ENCODE results near the gene PPP1R13B. TPM values are rescaled to one million over a fixed set of nuclear protein-coding genes. Genes with fewer than 3 reads are reported as not detected.
A peak's percentile ranks its signal among the peaks of the same experiment; 100 is the strongest.

PPP1R13B gene
- total RNA-seq, 2 donors from 2014 or later = 11.7 to 12.1 TPM

DNA sequence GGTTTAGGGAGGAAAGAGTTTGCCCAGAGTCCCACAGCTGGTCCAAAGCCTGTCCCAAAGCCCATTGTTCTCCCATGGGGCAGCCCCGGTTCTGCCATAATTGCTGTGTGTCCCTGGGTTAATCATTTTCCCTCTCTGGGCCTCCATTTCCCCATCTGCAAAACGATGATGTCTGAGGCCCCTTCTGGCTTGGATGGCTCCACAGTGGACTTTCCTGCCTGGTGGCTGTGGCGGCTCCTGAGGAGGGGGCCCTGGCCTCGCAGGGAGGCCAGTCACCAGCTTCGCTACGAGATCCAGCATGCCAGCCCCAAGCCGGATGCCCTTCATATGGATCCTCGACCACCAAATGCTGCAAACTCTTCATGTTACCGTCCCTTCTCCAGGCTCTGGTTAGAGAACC is 37.5 kb upstream of the PPP1R13B start:
- ATAC-seq (no peak), DNase-seq (ENCODE audit: low spot score in 2 of 2) (no peak)
- H3K27ac Mint-ChIP-seq = no peak overlapping the region
- no peaks in the 10 kb centered on the region for H3K36me3 Mint-ChIP-seq
- no peaks in the 10 kb centered on the region for H3K9me3 Mint-ChIP-seq

GRCh38 chr14:103883263-103883523 is 35.8 kb upstream of the PPP1R13B start:
- no peak for ATAC-seq
- no peak overlapping the region for H3K27ac Mint-ChIP-seq

DNA sequence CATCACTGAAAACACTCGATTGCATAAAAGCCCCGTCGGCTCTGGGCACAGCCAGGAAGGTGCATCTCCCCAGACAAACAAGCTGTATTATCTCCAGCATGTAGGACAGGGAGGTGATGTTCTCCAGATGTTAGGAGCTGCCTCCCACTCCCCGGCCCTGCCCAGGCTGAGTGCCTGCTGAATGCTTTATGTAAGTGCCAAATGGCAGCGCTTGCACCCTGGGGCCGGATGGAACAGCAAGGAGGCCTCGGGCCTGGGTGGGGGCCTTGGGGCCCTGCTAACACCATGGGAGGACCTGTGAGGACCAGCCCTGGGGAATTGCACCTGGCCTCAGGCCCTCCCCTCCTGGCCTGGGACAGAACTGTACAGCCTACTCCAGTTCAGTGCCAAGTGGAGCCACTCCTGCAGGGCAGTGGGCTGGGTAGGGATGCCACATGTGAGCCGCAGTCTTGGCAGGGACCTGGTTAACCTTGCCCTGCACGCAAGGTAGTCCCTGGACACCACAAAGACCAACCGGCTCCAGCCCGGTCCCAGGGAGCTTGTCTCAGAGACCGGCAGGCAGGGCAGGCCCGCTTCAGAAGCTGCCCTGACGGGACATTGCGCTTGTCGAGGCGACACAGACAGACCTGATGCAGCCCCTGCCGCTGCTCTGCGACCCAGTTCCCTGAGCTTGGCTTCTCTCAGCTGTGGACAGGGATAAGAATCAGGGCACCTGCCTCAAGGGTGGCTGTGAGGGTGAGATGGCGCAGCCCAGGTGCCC is 35.3 kb upstream of the PPP1R13B start:
- Mint-ChIP-seq H3K36me3 (no peaks in the 10 kb centered on the region), H3K27ac (no peak overlapping the region), H3K9me3 (no peaks in the 10 kb centered on the region)
- no peak for ATAC-seq
- no peak for DNase-seq (ENCODE audit: low spot score in 2 of 2)

More at GRCh38 chr14:103883263-103883523, 35.8 kb upstream of the PPP1R13B start:
- no peaks in the 10 kb centered on the region for H3K9me3 Mint-ChIP-seq
- DNase-seq (ENCODE audit: low spot score in 2 of 2) = no peak
- no peaks in the 10 kb centered on the region for H3K36me3 Mint-ChIP-seq

DNA sequence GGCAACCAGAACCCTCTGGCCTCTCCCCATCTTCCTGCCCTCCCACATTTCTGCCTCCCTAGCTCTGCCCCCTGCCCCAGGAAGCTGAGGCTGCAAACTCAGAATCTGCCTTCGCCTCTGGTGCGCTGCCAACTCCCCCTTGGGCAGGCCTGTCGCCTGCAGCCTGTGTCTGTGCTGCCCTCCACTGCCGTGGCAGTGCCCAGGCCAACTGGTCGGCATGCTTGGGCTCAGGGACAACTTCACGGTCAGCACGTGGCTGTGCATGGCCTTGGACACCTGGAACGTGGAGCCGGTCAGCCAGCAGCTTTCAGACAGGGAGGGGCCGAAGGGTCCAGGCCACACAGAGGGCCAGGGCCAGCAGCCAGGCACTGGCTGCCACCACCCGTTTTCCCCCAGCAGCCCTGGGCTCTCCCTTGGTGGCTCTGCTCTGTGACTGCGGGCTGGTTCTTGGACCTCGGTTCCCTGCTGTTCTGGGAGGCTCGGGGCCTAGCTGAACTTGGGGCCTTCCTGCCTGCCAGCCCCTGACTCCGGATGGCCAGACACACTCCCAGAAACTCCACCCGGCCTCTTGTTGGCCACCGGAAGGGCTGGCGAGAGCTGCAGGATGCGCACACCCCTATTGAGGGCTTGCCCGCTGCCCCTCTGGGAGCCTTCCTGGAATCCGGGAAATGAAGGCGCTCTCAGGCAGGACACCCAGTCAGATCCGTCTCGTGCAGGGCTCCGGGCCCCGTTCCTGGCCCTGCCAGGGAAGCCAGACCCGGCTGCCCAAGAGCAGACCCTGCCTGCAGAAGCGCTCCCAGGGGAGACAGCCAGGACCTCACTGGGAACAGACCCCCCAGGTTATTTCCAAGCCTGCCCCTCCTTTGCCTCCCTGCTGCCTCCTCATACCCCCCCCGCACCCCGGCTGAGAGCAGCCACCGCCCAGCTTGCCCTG is 34.2 kb upstream of the PPP1R13B start:
- Mint-ChIP-seq H3K9me3 (no peaks in the 10 kb centered on the region), H3K36me3 (no peaks in the 10 kb centered on the region), H3K27ac (no peak overlapping the region)
- ATAC-seq (no peak), DNase-seq (ENCODE audit: low spot score in 2 of 2) (no peak)

DNA sequence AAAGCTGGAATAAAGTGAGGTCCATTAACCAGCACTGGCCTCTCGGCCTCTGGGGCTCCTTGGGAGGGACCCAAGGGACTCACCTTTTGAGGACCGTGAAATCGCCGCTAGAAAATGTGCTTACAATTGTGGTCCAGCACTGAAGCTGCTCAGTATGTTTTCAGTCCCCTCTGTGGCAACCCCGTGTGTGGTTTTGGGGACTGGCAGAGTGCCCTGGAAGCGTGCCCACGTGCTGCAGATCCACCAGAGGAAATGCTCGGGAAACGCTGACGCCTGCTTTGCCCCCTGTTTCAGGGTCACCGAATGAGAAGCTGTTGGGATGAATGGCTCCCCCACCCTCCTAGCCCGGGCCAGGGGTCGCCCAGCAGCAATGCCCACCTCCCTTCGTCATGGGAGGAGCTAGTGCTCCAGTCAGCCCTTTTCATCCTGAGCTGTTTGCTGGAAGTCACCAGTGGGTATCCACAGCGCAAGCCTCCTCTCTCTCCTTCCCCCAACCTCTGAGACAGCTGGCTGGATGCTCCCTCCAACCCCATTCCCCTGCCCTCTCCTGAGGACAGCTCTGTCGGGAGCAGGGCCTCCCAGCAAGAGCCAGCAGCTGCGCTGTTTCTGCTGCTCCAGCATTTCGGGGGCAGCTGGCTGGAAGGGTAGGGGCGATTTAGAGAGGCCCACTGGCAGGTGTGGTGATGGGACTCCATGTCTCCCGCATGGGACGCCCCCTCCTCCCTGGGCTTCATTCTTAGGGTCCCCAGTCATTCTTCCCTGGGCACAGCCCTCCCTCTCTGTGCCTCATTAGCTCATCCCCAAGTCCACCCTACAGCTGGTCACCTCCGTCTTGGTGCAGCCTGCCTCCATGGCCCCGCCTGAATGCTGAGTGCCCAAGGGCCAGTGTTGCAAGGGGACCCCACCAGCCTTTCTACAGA is 33.2 kb upstream of the PPP1R13B start:
- H3K36me3 Mint-ChIP-seq = no peaks in the 10 kb centered on the region
- DNase-seq (ENCODE audit: low spot score in 2 of 2) = no peak

GRCh38 chr14:103879570-103880347 is 32.4 kb upstream of the PPP1R13B start:
- DNase-seq (ENCODE audit: low spot score in 2 of 2) (peak in 1 of 2 donors; percentile 17), ATAC-seq (peak; percentile 28 to 74)
- H3K9me3 Mint-ChIP-seq = peaks cover 3 to 7% of the 10 kb centered on the region in 2 donors
- H3K27ac Mint-ChIP-seq = peak overlapping the region in 1 of 2 donors; percentile 54
- no peaks in the 10 kb centered on the region for H3K36me3 Mint-ChIP-seq

More for the DNA sequence above, 33.2 kb upstream of the PPP1R13B start:
- ATAC-seq = peak; percentile 26 to 48
- Mint-ChIP-seq H3K9me3 (no peaks in the 10 kb centered on the region), H3K27ac (peak overlapping the region in 1 of 2 donors; percentile 54)

- Mint-ChIP-seq H3K27ac (peak overlapping the region in 1 of 2 donors; percentile 54), H3K36me3 (no peaks in the 10 kb centered on the region), H3K9me3 (peaks cover 3 to 7% of the 10 kb centered on the region in 2 donors)
- no peak for ATAC-seq
- DNase-seq (ENCODE audit: low spot score in 2 of 2) = no peak
These were observed 31.8 kb upstream of the PPP1R13B start for GRCh38 chr14:103879118-103879569.

GRCh38 chr14:103878180-103878579 is 30.8 kb upstream of the PPP1R13B start:
- no peak overlapping the region for H3K27ac Mint-ChIP-seq
- no peaks in the 10 kb centered on the region for H3K36me3 Mint-ChIP-seq
- no peak for DNase-seq (ENCODE audit: low spot score in 2 of 2)
- peaks cover 3 to 7% of the 10 kb centered on the region in 2 donors for H3K9me3 Mint-ChIP-seq
- no peak for ATAC-seq

DNA sequence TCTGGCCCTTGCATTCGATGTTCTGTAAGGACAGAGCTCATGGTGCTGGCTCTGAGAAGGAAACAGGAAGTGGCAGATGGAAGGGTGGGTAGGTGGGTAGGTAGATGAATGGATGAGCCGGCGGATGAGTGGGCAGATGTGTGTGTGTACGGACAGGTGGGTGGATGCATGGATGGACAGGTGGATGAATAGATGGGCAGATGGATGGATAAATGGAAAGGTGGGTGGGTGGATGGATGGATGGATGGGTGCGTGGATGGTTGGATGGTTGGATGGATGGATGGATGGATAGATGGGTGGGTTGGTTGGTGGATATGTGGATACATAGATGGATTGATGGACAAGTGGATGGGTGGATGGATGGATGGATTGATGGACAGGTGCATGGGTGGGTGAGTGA is 27.6 kb upstream of the PPP1R13B start:
- no peak for DNase-seq (ENCODE audit: low spot score in 2 of 2)
- ATAC-seq = no peak
- Mint-ChIP-seq H3K9me3 (peaks cover 3 to 7% of the 10 kb centered on the region in 2 donors), H3K36me3 (no peaks in the 10 kb centered on the region), H3K27ac (peak overlapping the region in 1 of 2 donors; percentile 46)

DNA sequence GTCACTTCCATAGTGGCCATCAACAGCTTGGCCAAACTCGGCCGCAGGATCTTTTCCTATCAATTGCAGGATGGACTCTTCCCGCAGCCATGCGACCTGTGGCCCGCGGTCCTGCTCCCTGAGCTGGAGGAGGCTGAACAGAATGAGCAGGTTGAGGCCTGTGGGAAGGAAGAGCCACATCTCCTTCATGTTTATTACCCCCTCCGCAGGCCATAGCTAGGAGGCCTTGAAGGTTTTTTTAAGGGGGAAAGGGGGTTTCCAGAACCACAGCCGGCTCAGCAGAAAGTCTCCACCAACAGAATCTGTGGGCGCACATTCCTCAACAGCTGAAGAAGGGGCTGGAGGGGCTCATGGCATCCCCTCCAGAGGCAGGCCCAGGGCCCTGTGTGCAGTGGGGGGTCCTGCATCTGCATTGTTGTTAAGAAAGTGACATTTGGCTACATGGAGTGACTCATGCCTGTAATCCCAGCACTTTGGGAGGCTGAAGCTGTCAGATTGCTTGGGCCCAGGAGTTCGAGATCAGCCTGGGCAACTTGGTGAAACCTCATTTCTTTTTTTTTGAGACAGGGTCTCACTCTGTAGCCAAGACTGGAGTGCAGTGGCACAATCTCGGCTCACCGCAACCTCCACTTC is 25.2 kb upstream of the PPP1R13B start:
- H3K9me3 Mint-ChIP-seq = peaks cover 3 to 7% of the 10 kb centered on the region in 2 donors
- ATAC-seq = peak; percentile 10 to 28
- peak overlapping the region; percentile 50 to 84 for H3K27ac Mint-ChIP-seq
- no peaks in the 10 kb centered on the region for H3K36me3 Mint-ChIP-seq
- peak in 1 of 2 donors; percentile 10 for DNase-seq (ENCODE audit: low spot score in 2 of 2)

DNA sequence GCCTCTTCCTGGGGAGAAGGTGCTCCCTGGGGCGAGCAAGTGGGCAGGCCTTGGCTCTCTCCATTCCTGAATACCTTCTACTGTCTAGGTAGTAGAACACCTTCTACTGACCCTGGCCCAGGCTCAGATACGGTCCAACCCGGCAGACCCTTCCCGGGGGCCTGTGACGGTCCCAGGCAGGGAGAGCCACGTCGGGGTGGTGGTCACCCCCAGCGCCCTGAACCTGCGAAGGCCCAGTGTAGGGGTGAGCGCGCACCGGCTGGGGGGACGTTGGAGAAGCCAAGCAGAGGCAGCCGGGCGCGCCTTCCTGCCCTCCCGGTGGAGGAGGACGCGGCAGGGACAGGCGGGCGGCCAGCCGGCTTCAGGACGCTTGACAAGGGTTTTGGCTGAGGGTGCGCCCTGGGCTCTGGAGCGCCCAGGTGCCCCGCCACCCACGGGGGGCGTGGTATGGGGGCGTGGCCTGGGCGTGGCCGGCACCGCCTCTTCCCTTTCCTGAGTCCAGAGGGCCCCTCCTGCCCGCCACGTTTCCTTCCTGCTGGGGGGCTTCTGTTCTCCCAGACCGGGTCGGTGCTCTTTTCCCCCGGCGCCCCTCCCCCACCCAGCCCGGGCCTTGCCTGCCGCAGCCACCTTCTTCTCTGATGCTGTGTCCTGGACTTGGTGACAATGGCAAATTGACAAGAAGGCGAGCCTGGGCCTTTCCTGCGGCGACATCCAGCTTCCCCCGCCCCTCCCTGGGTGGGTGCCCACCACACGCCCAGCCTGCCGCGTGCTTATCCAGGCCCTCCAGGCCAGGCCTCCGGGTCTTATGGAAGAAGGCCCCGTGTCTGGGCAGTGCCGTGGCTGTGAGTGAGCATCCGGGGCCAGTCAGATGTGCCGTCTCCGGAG is 24.5 kb upstream of the PPP1R13B start:
- ATAC-seq (peak; percentile 95 to 98), DNase-seq (ENCODE audit: low spot score in 2 of 2) (peak; percentile 72 to 88)
- peaks cover 3 to 7% of the 10 kb centered on the region in 2 donors for H3K9me3 Mint-ChIP-seq
- peak overlapping the region; percentile 50 to 84 for H3K27ac Mint-ChIP-seq
- H3K36me3 Mint-ChIP-seq = no peaks in the 10 kb centered on the region

DNA sequence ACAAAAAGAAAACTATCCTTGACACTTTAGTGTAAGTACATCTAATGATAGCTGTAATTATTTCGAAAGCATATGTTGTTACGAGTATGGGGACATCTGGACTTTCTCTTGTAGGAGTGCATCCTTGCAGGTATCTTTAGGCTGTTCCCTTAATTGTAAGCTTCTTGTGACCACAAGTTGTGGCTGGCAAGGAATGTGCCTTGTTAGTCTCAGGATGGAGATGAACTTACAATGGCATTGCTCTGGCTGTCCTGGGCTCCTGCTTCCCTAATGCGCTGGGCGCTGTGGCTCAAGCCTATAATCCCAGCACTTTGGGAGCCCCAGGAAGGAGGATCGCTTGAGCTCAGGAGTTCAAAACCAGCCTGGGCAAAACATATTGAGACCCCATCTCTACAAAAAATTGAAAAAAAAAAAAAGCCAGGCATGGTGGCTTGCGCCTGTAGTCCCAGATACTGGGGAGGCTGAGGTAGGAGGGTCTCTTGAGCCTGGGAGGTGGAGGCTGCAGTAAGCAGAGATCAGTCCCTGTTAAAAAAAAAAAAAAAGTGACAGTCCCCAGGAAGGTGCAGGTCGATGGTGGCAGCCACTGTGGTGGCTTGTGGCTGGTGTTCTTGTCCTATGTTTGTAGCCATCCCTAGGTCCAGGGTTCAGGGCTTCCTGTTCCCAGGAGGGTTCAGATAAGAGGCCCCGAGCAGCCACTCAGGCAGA is 23.7 kb upstream of the PPP1R13B start:
- Mint-ChIP-seq H3K27ac (peak overlapping the region in 1 of 2 donors; percentile 84), H3K9me3 (peaks cover 3 to 7% of the 10 kb centered on the region in 2 donors), H3K36me3 (no peaks in the 10 kb centered on the region)
- DNase-seq (ENCODE audit: low spot score in 2 of 2) (no peak), ATAC-seq (no peak)

GRCh38 chr14:103870144-103870876 is 22.9 kb upstream of the PPP1R13B start:
- no peaks in the 10 kb centered on the region for H3K36me3 Mint-ChIP-seq
- ATAC-seq (no peak), DNase-seq (ENCODE audit: low spot score in 2 of 2) (no peak)
- no peak overlapping the region for H3K27ac Mint-ChIP-seq
- H3K9me3 Mint-ChIP-seq = peaks cover 3 to 6% of the 10 kb centered on the region in 2 donors

Measured in activated naive CD4-positive, alpha-beta T cell treated with anti-CD3 and anti-CD28 coated beads, Interleukin-2, amount 50 U/mL, for 72 hours (primary cell).